B cell (primary cell): ENCODE measurements around the gene WFDC10B.

ENCODE experiments used
- CTCF ChIP-seq: fragments of 200-600 bp; IDR thresholded peaks from one replicate; pipeline ENCODE4 v1.8.0; 2022; ENCODE audit warnings: antibody characterized with exemption, mild to moderate bottlenecking
- EZH2 ChIP-seq: IDR thresholded peaks from 2 replicates; pipeline ENCODE4 v1.6.1; 2012; ENCODE audit warnings: borderline replicate concordance, low read depth, mild to moderate bottlenecking, moderate library complexity, low read length; ENCODE audit not compliant: insufficient read depth, poor library complexity, severe bottlenecking

- TF ChIP-seq CTCF (no peak), EZH2 (no peak)
Measured at GRCh38 chr20:45701873-45702272, 2.9 kb downstream of the WFDC10B start, which contains the start of gene WFDC13.
